HepG2 (cell line): ENCODE data around the gene GRIK3.

Source experiments
- BRCA1 ChIP-seq: sonication (generic); formaldehyde crosslinking; IDR thresholded peaks from 2 replicates; pipeline ENCODE4 v1.4.0; 2020; ENCODE audit warnings: missing genetic modification reagents
- BRF2 ChIP-seq: sonication (generic); formaldehyde crosslinking; IDR thresholded peaks from 2 replicates; pipeline ENCODE4 v1.8.1; 2022; ENCODE audit warnings: mild to moderate bottlenecking, missing genetic modification reagents
- CTCF ChIP-seq: sonication (generic); formaldehyde crosslinking; IDR thresholded peaks from 2 replicates; pipeline ENCODE4 v1.5.0; 2020; ENCODE audit warnings: mild to moderate bottlenecking, missing genetic modification reagents, moderate library complexity
- ELF4 ChIP-seq: sonication (generic); formaldehyde crosslinking; IDR thresholded peaks from 2 replicates; pipeline ENCODE4 v1.5.0; 2020; ENCODE audit warnings: missing genetic modification reagents, mild to moderate bottlenecking, moderate library complexity, borderline replicate concordance
- EZH2 ChIP-seq: conservative IDR thresholded peaks from 2 replicates; pipeline ENCODE4 v1.6.1; 2012; ENCODE audit warnings: mild to moderate bottlenecking, low read depth, low read length, moderate library complexity
- MAFF ChIP-seq: IDR thresholded peaks from 2 replicates; pipeline ENCODE4 v1.6.1; 2011; ENCODE audit warnings: low read depth, low read length, improper control_type of control experiment
- PBX2 ChIP-seq: IDR thresholded peaks from 2 replicates; pipeline ENCODE4 v1.6.1; 2016; ENCODE audit warnings: control low read depth
- PBX3 ChIP-seq: sonication (generic); formaldehyde crosslinking; IDR thresholded peaks from 2 replicates; pipeline ENCODE4 v1.8.1; 2023; ENCODE audit warnings: missing genetic modification reagents, inconsistent platforms, borderline replicate concordance
- POLR2A ChIP-seq, 2 experiments: IDR thresholded peaks; 2 replicates each; pipeline ENCODE4 v1.6.1; 2011; ENCODE audit warnings: low read depth in 2 of 2, low read length in 2 of 2, mild to moderate bottlenecking in 1 of 2, moderate library complexity in 1 of 2; ENCODE audit not compliant: insufficient read depth in 1 of 2
- POLR2AphosphoS5 ChIP-seq: IDR thresholded peaks from 2 replicates; pipeline ENCODE4 v1.6.1; 2012; ENCODE audit warnings: low read depth, low read length
- RFX5 ChIP-seq: IDR thresholded peaks from 2 replicates; pipeline ENCODE4 v1.6.1; 2011; ENCODE audit warnings: low read depth, low read length, improper control_type of control experiment
- ZNF30 ChIP-seq: sonication (generic); formaldehyde crosslinking; IDR thresholded peaks from 2 replicates; pipeline ENCODE4 v1.5.0; 2020; ENCODE audit warnings: mild to moderate bottlenecking, missing genetic modification reagents

GRCh38 chr1:36965275-36966159, 68.8 kb downstream of the GRIK3 start:
- TF ChIP-seq ZNF30 (CRISPR knock-in tag) (no peak), BRF2 (no peak), PBX2 (CRISPR knock-in tag) (no peak), PBX3 (CRISPR knock-in tag) (no peak), CTCF (CRISPR knock-in tag) (no peak), MAFF (no peak), POLR2AphosphoS5 (no peak), BRCA1 (no peak), POLR2A (IDR thresholded peaks at IDR 0.05; ENCODE audit: insufficient read depth in 1 of 2, low read depth in 2 of 2, low read length in 2 of 2) (no peak), RFX5 (no peak), ELF4 (CRISPR knock-in tag) (no peak), EZH2 (no peak)
